ENCODE results near the gene CLSTN1.

DNA sequence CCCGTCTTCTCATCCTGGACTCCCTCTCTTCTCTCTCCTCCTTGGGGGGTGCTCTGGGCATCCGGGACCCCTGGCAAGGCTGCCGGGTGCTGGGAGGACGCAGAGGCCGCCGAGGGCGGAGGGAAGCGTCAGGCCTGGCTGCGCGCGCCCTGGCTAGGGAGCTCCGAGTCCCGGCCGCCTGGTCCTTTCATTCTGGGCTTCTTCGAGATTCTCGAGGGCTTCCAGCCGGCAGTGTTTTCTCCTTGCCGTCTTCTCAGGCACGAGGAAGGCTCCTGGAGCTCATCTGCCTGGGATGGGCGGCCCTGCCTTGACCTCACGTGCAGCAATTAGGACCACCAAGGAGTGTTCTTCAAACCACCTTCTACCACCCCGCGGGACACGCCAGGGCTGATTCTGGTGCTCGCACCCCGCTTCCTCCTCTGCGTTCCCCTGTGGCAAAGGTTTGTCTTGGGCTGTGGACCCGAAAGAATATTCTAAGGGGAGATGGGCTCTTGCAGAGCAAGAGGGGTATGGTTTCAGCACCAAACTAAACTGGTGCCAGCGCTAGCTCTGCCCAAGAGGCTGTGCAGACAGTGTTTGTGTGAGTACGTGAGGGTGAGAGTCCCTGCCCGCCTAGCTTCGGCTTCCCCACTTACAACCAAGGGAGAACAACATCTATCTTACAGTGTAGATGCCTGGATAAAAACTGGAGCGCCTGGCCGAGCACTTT lies 135.7 kb downstream of the CLSTN1 start:
- TF ChIP-seq, protein P1, sequence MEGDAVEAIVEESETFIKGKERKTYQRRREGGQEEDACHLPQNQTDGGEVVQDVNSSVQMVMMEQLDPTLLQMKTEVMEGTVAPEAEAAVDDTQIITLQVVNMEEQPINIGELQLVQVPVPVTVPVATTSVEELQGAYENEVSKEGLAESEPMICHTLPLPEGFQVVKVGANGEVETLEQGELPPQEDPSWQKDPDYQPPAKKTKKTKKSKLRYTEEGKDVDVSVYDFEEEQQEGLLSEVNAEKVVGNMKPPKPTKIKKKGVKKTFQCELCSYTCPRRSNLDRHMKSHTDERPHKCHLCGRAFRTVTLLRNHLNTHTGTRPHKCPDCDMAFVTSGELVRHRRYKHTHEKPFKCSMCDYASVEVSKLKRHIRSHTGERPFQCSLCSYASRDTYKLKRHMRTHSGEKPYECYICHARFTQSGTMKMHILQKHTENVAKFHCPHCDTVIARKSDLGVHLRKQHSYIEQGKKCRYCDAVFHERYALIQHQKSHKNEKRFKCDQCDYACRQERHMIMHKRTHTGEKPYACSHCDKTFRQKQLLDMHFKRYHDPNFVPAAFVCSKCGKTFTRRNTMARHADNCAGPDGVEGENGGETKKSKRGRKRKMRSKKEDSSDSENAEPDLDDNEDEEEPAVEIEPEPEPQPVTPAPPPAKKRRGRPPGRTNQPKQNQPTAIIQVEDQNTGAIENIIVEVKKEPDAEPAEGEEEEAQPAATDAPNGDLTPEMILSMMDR (IDR thresholded peaks at IDR 0.05; ENCODE audit: low read depth, low read length, missing input control), result no peak
- TF ChIP-seq GABPA (IDR thresholded peaks at IDR 0.05 in 1 of 2, conservative IDR thresholded peaks at IDR 0.05 in 1 of 2), result no peak
- no peak for TF ChIP-seq EGR1 (IDR thresholded peaks at IDR 0.05; ENCODE audit: low read depth in 2 of 2)

Measured in liver (tissue), 3 donors.